Keratinocyte (primary cell): Measurements from ENCODE around the gene PAX4.

Experiments
- CTCF ChIP-seq, 3 experiments: IDR thresholded peaks in 1 of 3; conservative IDR thresholded peaks in 1 of 3; optimal IDR thresholded peaks in 1 of 3; 2 replicates in 2 of 3; 3 replicates in 1 of 3; pipeline versions ENCODE3 to v1.5.1; 2011; ENCODE audit warnings: low read length in 3 of 3, mild to moderate bottlenecking in 3 of 3, moderate library complexity in 2 of 3, control low read depth in 1 of 3, inconsistent platforms in 1 of 3; ENCODE audit not compliant: insufficient read depth in 2 of 3; ENCODE audit errors: extremely low read depth in 1 of 3
- EZH2 ChIP-seq: IDR thresholded peaks from one replicate; pipeline ENCODE4 v1.6.1; 2012; ENCODE audit warnings: inconsistent platforms, mild to moderate bottlenecking, low read length, moderate library complexity

- TF ChIP-seq CTCF (optimal IDR thresholded peaks at IDR 0.05 in 1 of 3, IDR thresholded peaks at IDR 0.05 in 1 of 3, conservative IDR thresholded peaks at IDR 0.05 in 1 of 3; ENCODE audit: extremely low read depth in 1 of 3, insufficient read depth in 2 of 3, low read length in 3 of 3) = no peak
- no peak for TF ChIP-seq EZH2
Measured at GRCh38 chr7:127592550-127592949, 25.4 kb downstream of the PAX4 start.
